Measurements from ENCODE around the gene TBX2. TPM values are rescaled to one million over a fixed set of nuclear protein-coding genes. Genes with fewer than 3 reads are reported as not detected.
"Not testable (repeated sequence)": the region's sequence is repeated elsewhere in the genome, so short reads cannot be mapped to it uniquely, and the experiment has no call there.

The TBX2 gene
- total RNA-seq (2014; rRNA removed; shearing (Covaris generic)) = 0.95 and 1.5 TPM in 2 replicates

DNA sequence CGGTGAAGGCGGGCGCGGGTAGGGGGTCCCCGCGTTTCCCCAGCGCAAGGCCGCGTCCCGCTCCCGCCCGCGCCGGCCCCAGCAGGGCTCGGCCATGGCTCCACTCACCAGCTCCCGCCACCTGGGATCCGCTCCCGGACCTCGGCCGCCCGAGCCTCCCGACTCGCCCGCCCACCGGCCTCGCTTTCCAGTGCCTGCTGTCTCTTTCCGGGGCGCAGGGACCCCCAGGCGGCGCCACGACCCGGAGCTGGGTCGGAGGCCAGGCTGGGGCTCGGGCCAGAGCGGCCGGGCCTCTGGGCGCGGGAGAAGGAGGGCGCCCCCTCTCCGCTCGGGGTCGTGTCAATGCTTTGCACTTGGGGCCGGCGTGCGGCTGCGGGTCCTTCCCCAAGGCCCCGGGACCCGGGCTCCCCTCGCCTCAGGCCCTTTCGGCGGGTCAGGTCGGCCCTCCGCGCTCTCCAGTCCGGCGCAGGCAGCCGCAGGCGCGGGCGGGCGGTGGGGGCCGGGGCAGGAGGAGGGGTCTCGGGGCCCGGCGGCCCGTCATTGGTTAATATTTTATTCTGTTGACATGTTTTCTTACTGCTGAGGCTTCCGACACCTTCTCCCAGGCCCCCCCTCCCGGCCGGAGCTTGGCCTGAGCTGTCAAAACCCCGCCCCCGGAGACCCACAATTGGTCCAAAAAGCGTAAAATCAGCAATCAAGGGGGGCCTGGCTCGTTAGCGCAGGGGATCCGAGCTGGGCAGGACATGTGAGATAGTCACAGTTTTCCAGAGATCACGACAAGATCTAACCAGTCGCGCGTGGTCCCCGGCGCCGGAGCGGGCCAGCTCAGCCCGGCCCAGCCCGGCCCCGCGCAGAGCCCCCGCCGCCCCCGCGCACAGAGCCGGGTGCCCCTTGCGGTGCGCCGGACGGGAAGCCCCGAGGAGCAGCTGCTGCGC lies at the start of gene TBX2:
TBX2 (plus strand) TSS at position 713 of the 935 bp plus-strand sequence. CDS start 334 bp downstream, outside the sequence.
- peak; percentile 70 for DNase-seq (ENCODE audit: low spot score)

DNA sequence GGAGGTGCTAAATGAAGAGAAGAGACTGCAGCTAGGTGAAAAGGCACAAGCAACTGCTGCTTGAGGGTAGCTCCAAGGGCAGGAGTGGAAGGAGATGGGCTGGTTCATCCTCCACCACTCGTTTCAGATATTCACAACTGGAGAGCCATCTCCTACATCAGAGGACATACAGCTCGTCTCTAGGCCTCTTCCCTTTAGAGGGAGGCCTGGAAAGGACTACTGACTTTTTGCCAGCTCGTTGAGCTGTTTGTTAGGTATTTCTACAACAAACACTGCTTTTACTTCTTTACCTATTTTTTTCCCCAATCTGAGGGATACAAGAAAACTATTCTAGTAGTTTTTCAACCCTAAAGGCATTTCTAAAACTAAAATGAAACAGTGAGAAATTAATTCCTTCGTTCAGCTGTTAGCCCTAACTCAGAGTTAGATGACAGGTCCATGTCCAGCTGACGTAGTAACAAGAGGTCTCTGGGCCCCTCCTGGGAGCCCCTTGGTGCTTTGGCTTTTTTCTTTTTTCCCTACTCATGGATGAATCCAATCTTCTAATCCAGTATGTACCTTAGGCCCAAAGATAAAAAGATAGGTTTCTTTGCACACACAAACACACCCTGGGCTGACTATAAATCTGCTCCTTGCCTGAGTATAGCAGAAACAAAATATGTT lies 47.8 kb upstream of the TBX2 start:
- DNase-seq (ENCODE audit: low spot score) = no peak

DNA sequence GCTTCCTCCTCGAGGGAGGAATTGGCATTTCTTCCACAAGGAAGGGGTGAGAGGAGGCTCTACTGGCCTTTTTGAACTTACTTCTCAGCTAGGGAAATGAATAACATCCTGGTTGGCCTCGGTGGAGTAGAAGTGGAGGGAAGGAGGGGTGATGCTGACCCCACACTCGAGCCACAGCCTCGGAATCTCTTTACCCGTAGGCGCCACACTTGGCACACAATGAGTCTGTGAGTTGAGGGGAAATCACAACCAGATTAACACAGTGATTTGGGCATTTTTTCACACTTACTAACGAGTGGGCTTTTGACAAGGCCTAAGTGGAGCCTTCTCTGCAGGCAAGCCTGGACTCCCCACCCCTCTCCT lies 47.3 kb upstream of the TBX2 start:
- DNase-seq (ENCODE audit: low spot score) = no peak

DNA sequence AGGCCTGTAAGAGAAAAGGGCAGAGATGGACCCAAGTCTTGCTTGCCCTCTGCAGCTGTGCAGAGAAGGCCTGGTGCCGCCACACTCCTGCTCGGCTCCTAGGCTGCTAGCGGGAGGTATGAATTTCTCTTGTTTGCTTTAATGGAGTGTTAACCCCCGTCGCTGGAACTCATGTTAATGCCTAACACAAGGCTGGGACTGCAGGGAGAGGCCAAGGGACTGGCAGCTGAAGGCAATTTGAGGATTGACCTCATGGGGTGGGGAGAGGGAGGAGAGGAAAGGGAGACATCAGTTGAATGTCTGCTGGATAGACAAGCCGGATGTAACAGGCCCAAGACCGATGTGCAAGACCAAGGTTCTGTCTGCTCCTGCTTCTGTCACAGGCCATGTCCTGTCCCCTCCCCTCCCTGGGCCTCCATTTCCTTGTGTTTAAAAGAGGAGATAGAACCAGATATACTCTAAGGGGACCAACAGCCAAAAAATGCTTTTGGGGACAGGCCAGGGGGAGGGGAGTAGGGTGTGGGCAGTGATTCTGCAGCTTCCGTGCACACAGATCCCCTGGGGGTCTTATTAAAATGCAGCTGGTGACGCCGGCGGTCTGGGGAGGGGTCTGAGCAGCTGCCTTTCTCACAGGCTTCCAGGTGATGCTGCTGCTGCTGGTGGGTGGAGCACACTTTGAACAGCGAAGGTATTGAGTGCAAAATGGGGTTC lies 46.7 kb upstream of the TBX2 start:
- DNase-seq (ENCODE audit: low spot score) = no peak

GRCh38 chr17:61353615-61354014 lies 46.0 kb upstream of the TBX2 start:
- no peak for DNase-seq (ENCODE audit: low spot score)

GRCh38 chr17:61354895-61355874 lies 44.5 kb upstream of the TBX2 start:
- DNase-seq (ENCODE audit: low spot score) = no peak

GRCh38 chr17:61357061-61357460 lies 42.6 kb upstream of the TBX2 start:
- DNase-seq (ENCODE audit: low spot score) = not testable (repeated sequence)

DNA sequence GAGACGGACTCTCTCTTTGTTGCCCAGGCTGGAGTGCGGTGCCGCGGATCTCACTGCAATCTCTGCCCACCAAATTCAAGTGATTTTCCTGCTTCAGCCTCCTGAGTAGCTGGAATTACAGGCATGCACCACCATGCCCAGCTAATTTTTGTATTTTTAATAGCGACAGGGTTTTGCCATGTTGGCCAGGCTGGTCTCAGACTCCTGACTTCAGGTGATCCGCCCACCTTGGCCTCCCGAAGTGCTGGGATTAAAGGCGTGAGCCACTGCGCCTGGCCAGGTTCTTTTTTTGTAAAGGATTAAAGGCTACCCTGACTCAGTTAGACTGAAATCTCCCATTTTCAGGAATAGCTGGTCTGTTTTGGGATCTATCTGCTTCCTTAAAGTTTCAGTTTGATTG lies 40.1 kb upstream of the TBX2 start:
- not testable (repeated sequence) for DNase-seq (ENCODE audit: low spot score)

DNA sequence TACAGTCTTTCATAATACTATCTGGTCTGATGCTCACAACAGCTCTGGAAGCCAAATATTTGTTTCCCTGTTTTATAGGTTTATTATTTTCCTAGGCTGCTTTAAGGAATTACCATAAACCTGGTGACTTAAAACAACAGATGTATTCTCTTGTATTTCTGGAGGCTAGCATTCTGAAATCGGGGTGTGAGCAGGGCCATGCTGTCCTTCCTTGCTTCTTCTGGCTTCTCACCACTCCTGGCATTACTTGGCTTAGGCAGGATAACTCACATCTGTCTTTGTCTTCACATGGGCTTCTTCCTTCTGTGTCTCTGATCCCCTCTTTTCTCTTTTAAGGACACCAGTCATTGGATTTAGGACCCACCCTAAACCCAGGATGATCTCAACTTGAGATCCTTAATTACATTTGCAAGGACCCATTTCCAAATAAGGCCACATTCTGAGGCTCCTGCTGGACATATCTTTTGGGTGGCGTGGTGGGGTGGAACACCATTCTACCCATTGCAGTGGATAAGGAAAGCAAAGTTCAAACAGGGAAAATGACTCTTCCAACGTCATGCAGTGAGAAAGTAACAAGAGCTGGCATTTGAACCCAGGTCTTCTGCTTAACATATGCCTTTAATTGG lies 39.2 kb upstream of the TBX2 start:
- DNase-seq (ENCODE audit: low spot score) = no peak

- no peak for DNase-seq (ENCODE audit: low spot score)
Observed at GRCh38 chr17:61361084-61361483, 38.6 kb upstream of the TBX2 start.

- DNase-seq (ENCODE audit: low spot score) = no peak
Observed at GRCh38 chr17:61362396-61362795, 37.2 kb upstream of the TBX2 start.

- no peak for DNase-seq (ENCODE audit: low spot score)
Observed at GRCh38 chr17:61362852-61363600, 36.6 kb upstream of the TBX2 start.

- no peak for DNase-seq (ENCODE audit: low spot score)
Observed at GRCh38 chr17:61363601-61364462, 35.8 kb upstream of the TBX2 start.

DNA sequence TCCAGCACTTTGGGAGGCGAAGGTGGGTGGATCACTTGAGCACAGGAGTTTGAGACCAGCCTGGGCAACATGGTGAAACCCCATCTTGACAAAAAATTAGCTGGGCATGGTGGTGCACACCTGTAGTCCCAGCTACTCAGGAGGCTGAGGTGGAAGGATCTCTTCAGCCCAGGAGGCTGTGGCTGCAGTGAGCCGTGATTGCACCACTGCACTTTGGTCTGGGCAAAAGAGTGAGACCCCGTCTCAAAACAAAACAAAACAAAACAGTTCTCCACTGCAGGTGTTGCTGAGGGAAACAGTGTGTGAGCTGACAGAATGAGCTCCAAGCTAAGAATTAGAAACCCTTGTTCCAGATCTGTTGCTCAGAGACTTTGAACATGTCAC lies 35.2 kb upstream of the TBX2 start:
- no peak for DNase-seq (ENCODE audit: low spot score)

GRCh38 chr17:61366076-61366714 lies 33.4 kb upstream of the TBX2 start:
- no peak for DNase-seq (ENCODE audit: low spot score)

DNA sequence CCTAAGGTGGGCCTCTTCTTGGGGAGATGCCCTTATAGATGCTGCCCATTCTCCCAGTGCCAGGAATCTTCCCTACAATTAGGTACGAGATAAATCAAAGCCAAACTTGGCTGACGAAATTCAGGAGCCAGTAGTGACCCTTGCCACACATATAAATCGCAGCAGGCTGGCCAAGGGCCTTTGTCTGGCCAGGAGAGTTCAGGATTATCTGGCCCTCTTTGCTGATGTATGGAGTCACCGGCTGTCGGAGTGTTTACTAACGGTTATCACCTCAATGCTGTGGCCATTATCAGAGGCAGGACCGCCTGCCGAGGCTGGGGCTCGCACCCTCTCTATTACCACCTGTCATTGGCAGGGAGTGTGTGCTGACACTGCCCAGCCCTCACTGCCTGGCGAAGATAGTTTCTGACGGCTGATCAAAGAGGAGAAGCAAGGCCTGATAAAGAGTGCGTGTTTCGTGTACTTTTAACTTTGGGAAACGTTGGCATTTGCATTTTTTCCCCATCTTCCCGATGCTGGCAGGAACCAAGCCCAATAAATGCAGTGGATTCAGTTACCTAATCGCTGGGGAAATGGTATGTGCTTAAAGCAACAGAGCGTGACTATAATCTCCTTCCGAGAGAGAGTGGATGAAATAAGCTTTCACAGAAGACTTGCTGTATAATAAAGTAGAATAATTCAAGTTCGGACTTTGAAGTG lies 32.8 kb upstream of the TBX2 start:
- DNase-seq (ENCODE audit: low spot score) = no peak

DNA sequence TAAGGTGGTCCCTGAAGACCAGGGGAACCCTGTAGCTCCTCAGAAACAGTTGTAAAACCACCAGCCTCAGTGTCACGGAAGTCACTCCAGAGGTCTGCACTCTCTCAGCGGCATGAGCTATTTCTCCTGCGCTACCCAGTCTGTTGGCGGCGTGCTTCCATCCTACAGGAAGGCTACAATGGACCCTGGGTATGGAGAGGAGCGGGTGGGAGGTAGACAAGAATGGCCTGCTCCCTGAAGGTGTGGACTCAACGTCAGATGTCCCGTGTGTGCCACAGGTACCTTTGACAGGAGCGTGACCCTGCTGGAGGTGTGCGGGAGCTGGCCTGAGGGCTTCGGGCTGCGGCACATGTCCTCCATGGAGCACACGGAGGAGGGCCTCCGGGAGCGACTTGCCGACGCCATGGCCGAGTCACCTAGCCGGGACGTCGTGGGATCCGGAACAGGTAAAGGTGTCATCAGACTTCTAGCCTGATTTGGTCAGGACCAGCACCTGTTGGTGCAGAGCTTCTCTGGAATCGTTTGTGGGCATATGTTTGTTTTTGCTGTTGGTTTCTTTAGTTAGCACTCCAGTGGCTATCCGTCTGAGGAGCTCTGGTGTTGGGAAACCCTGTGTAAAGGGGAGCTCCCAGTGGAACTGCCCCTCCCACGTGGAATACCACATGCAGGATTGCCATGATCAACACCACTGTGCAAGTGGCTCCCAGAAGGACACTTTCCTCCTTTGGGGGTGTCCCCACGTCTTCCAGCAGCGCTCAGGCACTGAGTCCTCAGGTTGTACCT lies 31.4 kb upstream of the TBX2 start:
- no peak for DNase-seq (ENCODE audit: low spot score)

Measured in H4 (cell line).